HepG2 (cell line): ENCODE data around the gene SLC25A11. TPM values are rescaled to one million over a fixed set of nuclear protein-coding genes. Genes with fewer than 3 reads are reported as not detected.

Source experiments
- GRHL1 ChIP-seq: sonication (generic); formaldehyde crosslinking; conservative IDR thresholded peaks from 2 replicates; pipeline ENCODE4 v1.8.0; 2022; ENCODE audit warnings: missing genetic modification reagents
- HNRNPUL1 ChIP-seq: fragments of 200-400 bp; formaldehyde crosslinking; IDR thresholded peaks from 2 replicates; pipeline ENCODE4 v1.6.1; 2017; ENCODE audit warnings: low read depth, mild to moderate bottlenecking, low read length, moderate library complexity
- KLF9 ChIP-seq: IDR thresholded peaks from 2 replicates; pipeline ENCODE4 v1.6.1; 2016; ENCODE audit warnings: low read depth
- NFE2L1 ChIP-seq: sonication (generic); formaldehyde crosslinking; IDR thresholded peaks from 2 replicates; pipeline ENCODE4 v1.4.0; 2020; ENCODE audit warnings: missing genetic modification reagents, mild to moderate bottlenecking, borderline replicate concordance
- SMC3 ChIP-seq: IDR thresholded peaks from 2 replicates; pipeline ENCODE4 v1.6.1; 2011; ENCODE audit warnings: low read length, improper control_type of control experiment
- ZNF318 ChIP-seq: sonication (generic); formaldehyde crosslinking; IDR thresholded peaks from 2 replicates; pipeline ENCODE4 v1.4.0; 2020; ENCODE audit warnings: mild to moderate bottlenecking, missing genetic modification reagents
- ZNF577 ChIP-seq: sonication (generic); formaldehyde crosslinking; IDR thresholded peaks from 2 replicates; pipeline ENCODE4 v1.4.0; 2020; ENCODE audit warnings: mild to moderate bottlenecking, low read depth, missing genetic modification reagents, borderline replicate concordance
- ZNF652 ChIP-seq: IDR thresholded peaks from 2 replicates; pipeline ENCODE4 v1.6.1; 2016; ENCODE audit warnings: low read depth, borderline replicate concordance
- ZSCAN31 ChIP-seq: sonication (generic); formaldehyde crosslinking; IDR thresholded peaks from 2 replicates; pipeline ENCODE4 v1.5.0; 2020; ENCODE audit warnings: low read depth, mild to moderate bottlenecking, missing genetic modification reagents
- polyA plus RNA-seq, 8 experiments: library from polyadenylated mRNA; depleted of rRNA in 3 of 8; stranded (reverse) in 7 of 8; unstranded in 1 of 8; fragments of >200 nt; fragmentation: Illumina TruSeq in 4 of 8; extraction: Trizol in 4 of 8; gene quantifications; 2 replicates each; pipeline versions ENCODE4 v1.2.1 to v1.2.3, GENCODE V29; 2011 to 2016; ENCODE audit warnings: low read depth in 4 of 8, missing spikeins in 1 of 8, mixed read lengths in 1 of 8; ENCODE audit not compliant: insufficient read depth in 1 of 8
- total RNA-seq, 5 experiments: library from RNA; depleted of rRNA; stranded (reverse); fragments of >200 nt; fragmentation: Illumina TruSeq; extraction: Trizol; gene quantifications; 2 replicates each; pipeline ENCODE4 v1.2.3, GENCODE V29; 2016; ENCODE audit warnings: low read depth in 1 of 5

Gene SLC25A11
- total and polyA plus RNA-seq, 2 of the 13 experiments (the other 11 are each of a cell fraction or from before 2014, with no cell fraction given) = 35.4 to 47.2 TPM

- TF ChIP-seq ZNF318 = no peak
- TF ChIP-seq ZNF652 (CRISPR knock-in tag) = no peak
- no peak for TF ChIP-seq NFE2L1 (CRISPR knock-in tag)
- TF ChIP-seq ZSCAN31 = no peak
- no peak for TF ChIP-seq GRHL1 (CRISPR knock-in tag)
- TF ChIP-seq KLF9 (CRISPR knock-in tag) = no peak
- TF ChIP-seq ZNF577 = no peak
- no peak for TF ChIP-seq HNRNPUL1
- TF ChIP-seq SMC3 = no peak
Observed at GRCh38 chr17:4937553-4937952, 2.3 kb downstream of the SLC25A11 start (continued).
